Fibroblast of lung (primary cell): ENCODE results near the gene MYH10.

Experiments
- CTCF ChIP-seq, 2 donors: IDR thresholded peaks in 1 of 2; conservative IDR thresholded peaks in 1 of 2; 1 replicate in 1 of 2; 2 replicates in 1 of 2; pipeline ENCODE4 v1.5.1; 2011 to 2012; ENCODE audit warnings: low read length in 2 of 2, control low read depth in 1 of 2, inconsistent platforms in 1 of 2, low read depth in 1 of 2, mild to moderate bottlenecking in 1 of 2
- EZH2 ChIP-seq: IDR thresholded peaks from 2 replicates; pipeline ENCODE4 v1.5.1; 2012; ENCODE audit warnings: low read length, control low read depth, mild to moderate bottlenecking; ENCODE audit errors: missing control alignments

DNA sequence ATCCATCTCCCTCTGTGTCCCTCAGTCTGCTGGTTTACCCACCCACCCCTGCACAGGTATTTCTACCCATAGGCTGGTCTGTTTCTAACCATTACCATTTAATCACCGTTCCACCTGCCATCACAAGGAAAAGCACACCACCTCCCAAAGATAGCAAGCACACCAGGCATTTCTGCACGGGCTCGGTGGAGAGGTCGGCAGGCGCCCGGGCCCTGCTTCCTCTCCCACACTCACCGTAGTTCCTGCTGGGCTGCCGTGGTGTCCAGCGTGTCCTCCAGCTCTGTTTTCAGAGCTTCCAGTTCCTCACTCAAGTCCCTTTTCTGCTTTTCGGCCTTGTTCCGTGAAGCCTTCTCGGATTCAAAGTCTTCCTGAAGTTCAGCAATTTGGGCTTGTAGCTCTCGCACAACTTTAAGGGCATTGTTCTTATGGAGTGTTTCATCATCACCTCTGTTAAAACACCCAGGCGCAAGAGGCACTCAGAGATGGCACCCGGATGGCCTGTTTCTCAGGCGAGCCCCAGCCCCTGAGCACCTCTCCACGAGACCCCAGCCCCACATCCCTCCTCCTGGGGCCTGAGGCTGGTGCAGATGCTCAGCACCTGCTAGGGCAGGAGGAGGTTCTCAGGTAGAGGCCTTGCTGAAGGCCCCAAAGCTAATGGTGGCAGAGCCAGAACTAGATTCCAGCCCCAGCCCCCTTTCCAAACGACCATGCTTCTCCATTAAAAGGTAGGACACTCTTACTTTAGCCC, 125.9 kb downstream of the MYH10 start:
- TF ChIP-seq CTCF (conservative IDR thresholded peaks at IDR 0.05 in 1 of 2, IDR thresholded peaks at IDR 0.05 in 1 of 2; ENCODE audit: low read depth in 1 of 2, low read length in 2 of 2) = no peak
- no peak for TF ChIP-seq EZH2
